Uterus (tissue), 2 donors: ENCODE results near the gene SNTN.

Experiments used
- CTCF ChIP-seq, 4 experiments: fragments of 200-600 bp in 2 of 4; fragments of 450-650 bp in 2 of 4; sonication (generic) in 2 of 4; IDR thresholded peaks; one replicate each; pipeline ENCODE4 v1.5.1; 2016 to 2019; ENCODE audit warnings: antibody characterized with exemption in 4 of 4, mild to moderate bottlenecking in 2 of 4, moderate library complexity in 1 of 4
- POLR2A ChIP-seq, 2 donors: fragments of 450-650 bp; IDR thresholded peaks; one replicate each; pipeline ENCODE4 v1.6.1; 2016; ENCODE audit warnings: antibody characterized with exemption in 2 of 2, mild to moderate bottlenecking in 1 of 2, moderate library complexity in 1 of 2

DNA sequence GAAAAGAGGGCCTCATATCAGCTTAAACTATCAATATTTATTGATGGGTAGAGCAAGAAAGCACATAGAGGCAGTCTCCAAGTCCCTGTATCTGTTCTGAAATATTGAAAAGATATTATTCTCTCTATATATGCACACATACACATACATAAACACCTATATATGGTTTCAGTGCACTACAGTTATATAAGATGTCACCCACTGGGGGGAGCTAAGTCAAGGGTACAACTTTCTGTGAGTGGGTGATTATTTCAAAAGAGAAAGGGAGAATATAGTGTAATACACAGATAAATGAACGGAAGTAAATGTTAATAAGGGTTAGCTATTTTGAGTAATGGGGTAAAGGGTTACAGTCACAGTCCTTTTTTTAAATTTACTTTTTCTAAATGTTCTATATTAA lies 8.8 kb downstream of the SNTN start:
- TF ChIP-seq CTCF (IDR thresholded peaks at IDR 0.05) (no peak), POLR2A (IDR thresholded peaks at IDR 0.05) (no peak)
